Prostate gland (tissue), 2 donors: Measurements from ENCODE around the gene MAP3K13.

Experiments used
- CTCF ChIP-seq, 4 experiments: fragments of 200-600 bp in 2 of 4; fragments of 450-650 bp in 2 of 4; sonication (generic) in 2 of 4; IDR thresholded peaks; 1 replicate in 3 of 4; 2 replicates in 1 of 4; pipeline ENCODE4 v1.5.1; 2016 to 2019; ENCODE audit warnings: antibody characterized with exemption in 4 of 4, mild to moderate bottlenecking in 2 of 4, moderate library complexity in 2 of 4
- POLR2AphosphoS5 ChIP-seq: sonication (generic); formaldehyde crosslinking; IDR thresholded peaks from one replicate; pipeline ENCODE4 v1.6.1; 2017; ENCODE audit warnings: antibody characterized with exemption

- TF ChIP-seq CTCF (IDR thresholded peaks at IDR 0.05) (no peak), POLR2AphosphoS5 (no peak)
Observed at GRCh38 chr3:185330644-185331043, 32.3 kb upstream of the MAP3K13 start.
